Measurements from ENCODE around the gene RSRC1. TPM values are rescaled to one million over a fixed set of nuclear protein-coding genes. Genes with fewer than 3 reads are reported as not detected.
A peak's percentile ranks its signal among the peaks of the same experiment; 100 is the strongest.

RSRC1 gene
- total RNA-seq, 1 experiment from 2014 or later, result 49.4 TPM

DNA sequence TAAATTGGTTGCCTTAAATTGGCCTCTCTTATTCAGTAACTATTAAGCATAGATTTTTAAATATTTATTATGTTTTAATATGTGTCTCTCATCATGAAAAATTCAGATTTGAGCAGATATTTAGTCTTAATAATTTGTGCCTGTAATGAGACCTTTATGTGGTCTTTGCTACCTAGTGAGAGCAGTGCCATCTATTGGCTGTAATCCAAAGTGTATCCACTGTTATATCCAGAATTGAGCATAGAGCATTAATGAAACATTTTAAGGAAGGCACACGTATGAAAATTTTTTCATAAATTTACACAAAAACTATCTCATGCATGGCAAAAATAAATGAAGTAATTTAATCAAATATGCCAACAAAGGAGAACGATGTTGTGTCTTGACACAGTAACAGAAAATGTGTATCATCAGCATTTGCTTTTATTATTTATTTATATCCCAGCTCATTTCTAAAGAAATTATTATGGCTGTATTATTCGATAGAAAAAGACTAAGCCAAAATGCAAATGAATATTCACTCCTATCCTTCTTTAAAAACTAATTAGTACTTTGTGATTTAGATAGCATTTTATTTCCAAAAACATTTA lies 203.5 kb downstream of the RSRC1 start:
- intact Hi-C loops (cut with micrococcal nuclease; ENCODE audit: unreplicated experiment), result loop anchor here (10.0 kb wide), 2 partner anchors 209 to 699 kb away; partner anchors contain the start of gene SHOX2
- H3K27me3 ChIP-seq (ENCODE audit: control insufficient read depth, insufficient read depth, low read length), result no peaks in the 10 kb centered on the region
- TF ChIP-seq, protein P1, sequence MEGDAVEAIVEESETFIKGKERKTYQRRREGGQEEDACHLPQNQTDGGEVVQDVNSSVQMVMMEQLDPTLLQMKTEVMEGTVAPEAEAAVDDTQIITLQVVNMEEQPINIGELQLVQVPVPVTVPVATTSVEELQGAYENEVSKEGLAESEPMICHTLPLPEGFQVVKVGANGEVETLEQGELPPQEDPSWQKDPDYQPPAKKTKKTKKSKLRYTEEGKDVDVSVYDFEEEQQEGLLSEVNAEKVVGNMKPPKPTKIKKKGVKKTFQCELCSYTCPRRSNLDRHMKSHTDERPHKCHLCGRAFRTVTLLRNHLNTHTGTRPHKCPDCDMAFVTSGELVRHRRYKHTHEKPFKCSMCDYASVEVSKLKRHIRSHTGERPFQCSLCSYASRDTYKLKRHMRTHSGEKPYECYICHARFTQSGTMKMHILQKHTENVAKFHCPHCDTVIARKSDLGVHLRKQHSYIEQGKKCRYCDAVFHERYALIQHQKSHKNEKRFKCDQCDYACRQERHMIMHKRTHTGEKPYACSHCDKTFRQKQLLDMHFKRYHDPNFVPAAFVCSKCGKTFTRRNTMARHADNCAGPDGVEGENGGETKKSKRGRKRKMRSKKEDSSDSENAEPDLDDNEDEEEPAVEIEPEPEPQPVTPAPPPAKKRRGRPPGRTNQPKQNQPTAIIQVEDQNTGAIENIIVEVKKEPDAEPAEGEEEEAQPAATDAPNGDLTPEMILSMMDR (IDR thresholded peaks at IDR 0.05), result peak; percentile 66; the same call in 1 of the 2 replicates
- TF ChIP-seq TCF7L2 (IDR thresholded peaks at IDR 0.05; ENCODE audit: low read depth, low read length), result no peak
- no peak for TF ChIP-seq SIN3A (IDR thresholded peaks at IDR 0.05; ENCODE audit: borderline replicate concordance, insufficient read depth, low read depth, low read length)
- TF ChIP-seq, protein P2, sequence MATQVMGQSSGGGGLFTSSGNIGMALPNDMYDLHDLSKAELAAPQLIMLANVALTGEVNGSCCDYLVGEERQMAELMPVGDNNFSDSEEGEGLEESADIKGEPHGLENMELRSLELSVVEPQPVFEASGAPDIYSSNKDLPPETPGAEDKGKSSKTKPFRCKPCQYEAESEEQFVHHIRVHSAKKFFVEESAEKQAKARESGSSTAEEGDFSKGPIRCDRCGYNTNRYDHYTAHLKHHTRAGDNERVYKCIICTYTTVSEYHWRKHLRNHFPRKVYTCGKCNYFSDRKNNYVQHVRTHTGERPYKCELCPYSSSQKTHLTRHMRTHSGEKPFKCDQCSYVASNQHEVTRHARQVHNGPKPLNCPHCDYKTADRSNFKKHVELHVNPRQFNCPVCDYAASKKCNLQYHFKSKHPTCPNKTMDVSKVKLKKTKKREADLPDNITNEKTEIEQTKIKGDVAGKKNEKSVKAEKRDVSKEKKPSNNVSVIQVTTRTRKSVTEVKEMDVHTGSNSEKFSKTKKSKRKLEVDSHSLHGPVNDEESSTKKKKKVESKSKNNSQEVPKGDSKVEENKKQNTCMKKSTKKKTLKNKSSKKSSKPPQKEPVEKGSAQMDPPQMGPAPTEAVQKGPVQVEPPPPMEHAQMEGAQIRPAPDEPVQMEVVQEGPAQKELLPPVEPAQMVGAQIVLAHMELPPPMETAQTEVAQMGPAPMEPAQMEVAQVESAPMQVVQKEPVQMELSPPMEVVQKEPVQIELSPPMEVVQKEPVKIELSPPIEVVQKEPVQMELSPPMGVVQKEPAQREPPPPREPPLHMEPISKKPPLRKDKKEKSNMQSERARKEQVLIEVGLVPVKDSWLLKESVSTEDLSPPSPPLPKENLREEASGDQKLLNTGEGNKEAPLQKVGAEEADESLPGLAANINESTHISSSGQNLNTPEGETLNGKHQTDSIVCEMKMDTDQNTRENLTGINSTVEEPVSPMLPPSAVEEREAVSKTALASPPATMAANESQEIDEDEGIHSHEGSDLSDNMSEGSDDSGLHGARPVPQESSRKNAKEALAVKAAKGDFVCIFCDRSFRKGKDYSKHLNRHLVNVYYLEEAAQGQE (IDR thresholded peaks at IDR 0.05; ENCODE audit: insufficient read depth in 1 of 2, low read depth in 2 of 2, low read length in 1 of 2), result no peak
- TF ChIP-seq POLR2AphosphoS5 (IDR thresholded peaks at IDR 0.05; ENCODE audit: low read depth, low read length), result no peak
- H3K9me3 ChIP-seq (ENCODE audit: control insufficient read depth, insufficient read depth, low read depth, low read length), result no peaks in the 10 kb centered on the region
- peak; percentile 84 for ATAC-seq
- no peaks in the 10 kb centered on the region for H3K36me3 ChIP-seq (ENCODE audit: control insufficient read depth, insufficient read depth, low read length)
- BruUV-seq (replicated peaks), result no TSS peak
- H3K4me3 ChIP-seq (ENCODE audit: low read depth in 2 of 2, low read length in 2 of 2), result no peak overlapping the region
- H3K27ac ChIP-seq (ENCODE audit: low read length), result no peak overlapping the region
- ChIA-PET CTCF (interaction anchor here (0.6 to 0.7 kb wide), 2 partner anchors 206 to 693 kb away, joined by 3 to 8 read pairs; no protein-coding TSS in a partner anchor), POLR2A (no interaction called here)
- in situ Hi-C loops (cut with HindIII; ENCODE audit: low pct_unique_long_range_greater_than_20kb, low sequenced_read_pairs), result no loop called here
- DNase-seq (ENCODE audit: low read depth, low spot score), result peak; percentile 22
- no peaks in the 10 kb centered on the region for H3K4me1 ChIP-seq (ENCODE audit: control insufficient read depth, insufficient read depth, low read length)

- Histone ChIP-seq H3K9me3 (ENCODE audit: control insufficient read depth, insufficient read depth, low read depth, low read length) (no peaks in the 10 kb centered on the region), H3K27me3 (ENCODE audit: control insufficient read depth, insufficient read depth, low read length) (no peaks in the 10 kb centered on the region), H3K4me3 (ENCODE audit: low read depth in 2 of 2, low read length in 2 of 2) (no peak overlapping the region), H3K4me1 (ENCODE audit: control insufficient read depth, insufficient read depth, low read length) (no peaks in the 10 kb centered on the region), H3K36me3 (ENCODE audit: control insufficient read depth, insufficient read depth, low read length) (no peaks in the 10 kb centered on the region), H3K27ac (ENCODE audit: low read length) (no peak overlapping the region)
- TF ChIP-seq POLR2AphosphoS5 (IDR thresholded peaks at IDR 0.05; ENCODE audit: low read depth, low read length) (no peak), TCF7L2 (IDR thresholded peaks at IDR 0.05; ENCODE audit: low read depth, low read length) (no peak), SIN3A (IDR thresholded peaks at IDR 0.05; ENCODE audit: borderline replicate concordance, insufficient read depth, low read depth, low read length) (no peak)
- TF ChIP-seq, protein P2 (IDR thresholded peaks at IDR 0.05; ENCODE audit: insufficient read depth in 1 of 2, low read depth in 2 of 2, low read length in 1 of 2), result no peak
- TF ChIP-seq, protein P1 (IDR thresholded peaks at IDR 0.05), result no peak
- BruUV-seq (replicated peaks), result no TSS peak
- intact Hi-C loops (cut with micrococcal nuclease; ENCODE audit: unreplicated experiment) (loop anchor here (10.0 kb wide), 2 partner anchors 210 to 700 kb away; partner anchors contain the start of gene SHOX2), in situ Hi-C loops (cut with HindIII; ENCODE audit: low pct_unique_long_range_greater_than_20kb, low sequenced_read_pairs) (no loop called here)
- POLR2A ChIA-PET, result no interaction called here
- DNase-seq (ENCODE audit: low read depth, low spot score) (no peak), ATAC-seq (no peak)
- CTCF ChIA-PET, result interaction anchor here (0.7 kb wide), 1 partner anchor 691 kb away, joined by 3 read pairs; no protein-coding TSS in a partner anchor
These were observed 204.8 kb downstream of the RSRC1 start for GRCh38 chr3:158314426-158315357.
